ENCODE measurements around the gene ZBTB20.

- TF ChIP-seq CTCF (IDR thresholded peaks at IDR 0.05) = no peak
- no peak for TF ChIP-seq POLR2AphosphoS5 (IDR thresholded peaks at IDR 0.05)
- no peak for TF ChIP-seq POLR2A (IDR thresholded peaks at IDR 0.05)
Measured at GRCh38 chr3:114770874-114771273, 376.2 kb downstream of the ZBTB20 start.
